Keratinocyte (primary cell): Measurements from ENCODE around the gene RGS3.

ENCODE experiments used
- CTCF ChIP-seq, 3 experiments: IDR thresholded peaks in 1 of 3; conservative IDR thresholded peaks in 1 of 3; optimal IDR thresholded peaks in 1 of 3; 2 replicates in 2 of 3; 3 replicates in 1 of 3; pipeline versions ENCODE3 to v1.5.1; 2011; ENCODE audit warnings: low read length in 3 of 3, mild to moderate bottlenecking in 3 of 3, moderate library complexity in 2 of 3, control low read depth in 1 of 3, inconsistent platforms in 1 of 3; ENCODE audit not compliant: insufficient read depth in 2 of 3; ENCODE audit errors: extremely low read depth in 1 of 3
- EZH2 ChIP-seq: IDR thresholded peaks from one replicate; pipeline ENCODE4 v1.6.1; 2012; ENCODE audit warnings: inconsistent platforms, mild to moderate bottlenecking, low read length, moderate library complexity

- TF ChIP-seq CTCF (optimal IDR thresholded peaks at IDR 0.05 in 1 of 3, IDR thresholded peaks at IDR 0.05 in 1 of 3, conservative IDR thresholded peaks at IDR 0.05 in 1 of 3; ENCODE audit: extremely low read depth in 1 of 3, insufficient read depth in 2 of 3, low read length in 3 of 3) (no peak), EZH2 (no peak)
Measured at GRCh38 chr9:113536166-113536482, 72.6 kb downstream of the RGS3 start.
